IMR-90 (cell line): ENCODE data around the gene PRR5L. TPM values are rescaled to one million over a fixed set of nuclear protein-coding genes. Genes with fewer than 3 reads are reported as not detected.

Source experiments
- ATAC-seq: fragments of 200-7000 bp; cut with Tn5 transposase; 2 replicates; pipeline ENCODE4 v1.9.1; 2020; ENCODE audit warnings: low read depth, mild to moderate bottlenecking, moderate library complexity
- BruUV-seq: library from RNA; stranded (reverse); fragments of 400-500 nt; replicated peaks from 2 replicates; lab custom pipeline; 2021; lab: Mats Ljungman, UMichigan
- CTCF ChIA-PET: fragments of 300-600 bp; formaldehyde crosslinking; extraction: SDS; loops from one replicate; lab custom pipeline; 2021; ENCODE audit warnings: antibody characterized with exemption; lab: Yijun Ruan, JAX
- POLR2A ChIA-PET: fragments of 300-600 bp; sonication (Branson Sonifier 250); formaldehyde crosslinking; loops from one replicate; lab custom pipeline; 2022; ENCODE audit warnings: antibody characterized with exemption; ENCODE audit not compliant: unreplicated experiment; lab: Charles Lee
- DNase-seq: peaks from one replicate; pipeline ENCODE4 v3.0.0; 2013
- H2AFZ ChIP-seq: replicated peaks from 2 replicates; pipeline ENCODE3; 2013; ENCODE audit warnings: low read length, mild to moderate bottlenecking; ENCODE audit not compliant: poor library complexity
- H2AK5ac ChIP-seq: 2 replicates; pipeline ENCODE4 v1.6.1; 2013; ENCODE audit warnings: low read depth, low read length, inconsistent platforms
- H2AK9ac ChIP-seq: replicated peaks from 2 replicates; pipeline ENCODE3; 2013; ENCODE audit warnings: mild to moderate bottlenecking, low read depth, low read length, moderate library complexity; ENCODE audit not compliant: poor library complexity
- H2BK120ac ChIP-seq: 2 replicates; pipeline ENCODE4 v1.6.1; 2013; ENCODE audit warnings: low read depth, low read length, inconsistent platforms
- H2BK15ac ChIP-seq: 3 replicates; pipeline ENCODE4 v1.6.1; 2013; ENCODE audit warnings: low read depth, low read length, inconsistent platforms
- H2BK20ac ChIP-seq: 2 replicates; pipeline ENCODE4 v1.6.1; 2013; ENCODE audit warnings: low read depth, mild to moderate bottlenecking, inconsistent platforms, low read length, moderate library complexity
- H2BK5ac ChIP-seq: 2 replicates; pipeline ENCODE4 v1.6.1; 2013; ENCODE audit warnings: mild to moderate bottlenecking, low read depth, low read length, inconsistent platforms; ENCODE audit not compliant: poor library complexity, severe bottlenecking
- H3K14ac ChIP-seq: replicated peaks from 2 replicates; pipeline ENCODE4 v1.6.1; 2013; ENCODE audit warnings: low read depth, low read length, inconsistent platforms
- H3K18ac ChIP-seq: 2 replicates; pipeline ENCODE4 v1.6.1; 2013; ENCODE audit warnings: low read depth, low read length, control low read depth
- H3K23ac ChIP-seq: 2 replicates; pipeline ENCODE4 v1.6.1; 2013; ENCODE audit warnings: low read depth, low read length, inconsistent platforms
- H3K27ac ChIP-seq: 2 replicates; pipeline ENCODE4 v1.5.1; 2013; ENCODE audit warnings: mild to moderate bottlenecking, control low read depth, low read length; ENCODE audit not compliant: insufficient read depth
- H3K27me3 ChIP-seq: 2 replicates; pipeline ENCODE4 v1.6.1; 2013; ENCODE audit warnings: low read length; ENCODE audit not compliant: control insufficient read depth, insufficient read depth
- H3K36me3 ChIP-seq: 2 replicates; pipeline ENCODE4 v1.6.1; 2013; ENCODE audit warnings: low read length, mixed read lengths; ENCODE audit not compliant: control insufficient read depth, insufficient read depth
- H3K4ac ChIP-seq: 2 replicates; pipeline ENCODE4 v1.6.1; 2013; ENCODE audit warnings: low read depth, low read length, inconsistent platforms
- H3K4me1 ChIP-seq: 2 replicates; pipeline ENCODE4 v1.6.1; 2013; ENCODE audit warnings: low read length, mixed read lengths; ENCODE audit not compliant: control insufficient read depth, insufficient read depth
- H3K4me2 ChIP-seq: 2 replicates; pipeline ENCODE4 v1.6.1; 2013; ENCODE audit warnings: low read depth, mild to moderate bottlenecking, control low read depth, low read length, moderate library complexity
- H3K4me3 ChIP-seq: 2 replicates; pipeline ENCODE4 v1.5.1; 2013; ENCODE audit warnings: low read depth, mild to moderate bottlenecking, control low read depth, low read length, moderate library complexity; ENCODE audit not compliant: insufficient read depth
- H3K56ac ChIP-seq: 2 replicates; pipeline ENCODE4 v1.6.1; 2013; ENCODE audit warnings: low read length, inconsistent platforms; ENCODE audit not compliant: insufficient read depth; ENCODE audit errors: extremely low read depth
- H3K79me1 ChIP-seq, 2 experiments: 2 replicates each; pipeline ENCODE4 v1.6.1; 2013; ENCODE audit warnings: low read length in 2 of 2, inconsistent platforms in 1 of 2, low read depth in 1 of 2
- H3K9ac ChIP-seq: 2 replicates; pipeline ENCODE4 v1.6.1; 2013; ENCODE audit warnings: low read depth, low read length, control low read depth
- H3K9me1 ChIP-seq: 2 replicates; pipeline ENCODE4 v1.6.1; 2013; ENCODE audit warnings: low read length, inconsistent platforms; ENCODE audit not compliant: insufficient read depth
- H3K9me3 ChIP-seq: 2 replicates; pipeline ENCODE4 v1.6.1; 2013; ENCODE audit warnings: low read length; ENCODE audit not compliant: control insufficient read depth, insufficient read depth
- H4K20me1 ChIP-seq: 2 replicates; pipeline ENCODE4 v1.6.1; 2013; ENCODE audit warnings: low read length, inconsistent platforms; ENCODE audit not compliant: insufficient read depth
- H4K5ac ChIP-seq: 2 replicates; pipeline ENCODE4 v1.6.1; 2013; ENCODE audit warnings: mild to moderate bottlenecking, low read depth, low read length, control low read depth
- H4K8ac ChIP-seq, 2 experiments: 2 replicates each; pipeline ENCODE4 v1.6.1; 2013; ENCODE audit warnings: low read depth in 2 of 2, low read length in 2 of 2, control low read depth in 1 of 2, inconsistent platforms in 1 of 2
- H4K91ac ChIP-seq: 2 replicates; pipeline ENCODE4 v1.6.1; 2013; ENCODE audit warnings: low read depth, low read length, inconsistent platforms; ENCODE audit not compliant: insufficient read depth
- BHLHE40 ChIP-seq: fragments of 150-350 bp; IDR thresholded peaks from 2 replicates; pipeline ENCODE4 v1.6.1; 2016; ENCODE audit warnings: mild to moderate bottlenecking, low read depth, low read length
- CEBPB ChIP-seq: IDR thresholded peaks from 2 replicates; pipeline ENCODE4 v1.6.1; 2012; ENCODE audit warnings: low read depth, low read length, improper control_type of control experiment
- CHD1 ChIP-seq: IDR thresholded peaks from 2 replicates; pipeline ENCODE4 v1.6.1; 2012; ENCODE audit warnings: low read depth, low read length, improper control_type of control experiment
- CTCF ChIP-seq: conservative IDR thresholded peaks from 2 replicates; pipeline ENCODE4 v1.5.1; 2012; ENCODE audit warnings: mild to moderate bottlenecking, low read depth, low read length, improper control_type of control experiment
- ELK1 ChIP-seq: fragments of 150-350 bp; IDR thresholded peaks from 2 replicates; pipeline ENCODE4 v1.6.1; 2016; ENCODE audit warnings: low read depth, mild to moderate bottlenecking, low read length, moderate library complexity, borderline replicate concordance
- FOS ChIP-seq: fragments of 150-350 bp; IDR thresholded peaks from 2 replicates; pipeline ENCODE4 v1.6.1; 2016; ENCODE audit warnings: low read depth, low read length
- MAFK ChIP-seq: IDR thresholded peaks from 2 replicates; pipeline ENCODE4 v1.6.1; 2012; ENCODE audit warnings: low read depth, low read length, improper control_type of control experiment
- MXI1 ChIP-seq: IDR thresholded peaks from 2 replicates; pipeline ENCODE4 v1.6.1; 2012; ENCODE audit warnings: low read depth, mild to moderate bottlenecking, low read length, moderate library complexity, borderline replicate concordance
- NFE2L2 ChIP-seq: fragments of 150-350 bp; IDR thresholded peaks from 2 replicates; pipeline ENCODE4 v1.6.1; 2016; ENCODE audit warnings: low read depth, mild to moderate bottlenecking, low read length
- POLR2A ChIP-seq: IDR thresholded peaks from 2 replicates; pipeline ENCODE4 v1.6.1; 2012; ENCODE audit warnings: mild to moderate bottlenecking, low read depth, low read length
- RAD21 ChIP-seq: IDR thresholded peaks from 2 replicates; pipeline ENCODE4 v1.6.1; 2012; ENCODE audit warnings: low read length, improper control_type of control experiment
- RCOR1 ChIP-seq: IDR thresholded peaks from 2 replicates; pipeline ENCODE4 v1.6.1; 2012; ENCODE audit warnings: mild to moderate bottlenecking, low read length, improper control_type of control experiment; ENCODE audit not compliant: insufficient replicate concordance
- RFX5 ChIP-seq: IDR thresholded peaks from 2 replicates; pipeline ENCODE4 v1.8.0; 2012; ENCODE audit warnings: low read depth, mild to moderate bottlenecking, low read length, moderate library complexity
- SMC3 ChIP-seq: fragments of 150-350 bp; IDR thresholded peaks from 2 replicates; pipeline ENCODE4 v1.6.1; 2016; ENCODE audit warnings: low read depth, mild to moderate bottlenecking, antibody characterized with exemption, low read length, moderate library complexity
- USF2 ChIP-seq: fragments of 150-350 bp; IDR thresholded peaks from 2 replicates; pipeline ENCODE4 v1.6.1; 2017; ENCODE audit warnings: mild to moderate bottlenecking, antibody characterized with exemption, low read length, low read depth
- WGBS, 2 experiments: methylation state at CpG; one replicate each; pipeline versions ENCODE4 v1.1.5 to v1.1.7; 2013; ENCODE audit warnings: missing lambda C conversion rate in 2 of 2; ENCODE audit not compliant: insufficient read length in 1 of 2; ENCODE audit errors: extremely low coverage in 2 of 2; 5-methylcytosine and 5-hydroxymethylcytosine counted together
- dilution Hi-C: fragments of 300-500 bp; cut with HindIII; formaldehyde crosslinking; loops from one replicate; pipeline ENCODE4 v1.14.3; 2018; ENCODE audit warnings: low sequenced_read_pairs; ENCODE audit not compliant: unreplicated experiment
- in situ Hi-C: fragments of 300-500 bp; cut with MboI; formaldehyde crosslinking; loops from 3 replicates; pipeline ENCODE4 v1.14.3; 2019; ENCODE audit warnings: low sequenced_read_pairs, inconsistent platforms, mixed read lengths
- intact Hi-C: fragments of 100-400 bp; cut with micrococcal nuclease; formaldehyde crosslinking; loops from 2 replicates; pipeline ENCODE4 v1.10.0; 2022
- polyA plus RNA-seq, 3 experiments: library from polyadenylated mRNA; depleted of rRNA; stranded (reverse); fragments of >200 nt; gene quantifications; 2 replicates each; pipeline ENCODE4 v1.2.3, GENCODE V29; 2012; ENCODE audit warnings: low replicate concordance in 1 of 3
- total RNA-seq: library from RNA; depleted of rRNA; stranded (reverse); fragments of >200 nt; gene quantifications from 2 replicates; pipeline ENCODE4 v1.2.3, GENCODE V29; 2012

Gene PRR5L
- total and polyA plus RNA-seq, 2 of the 4 experiments (the other 2 are of a cell fraction): 2.9 to 3.6 TPM

- intact Hi-C loops: no loop called here
- no TSS peak for BruUV-seq
- dilution Hi-C loops: no loop called here
- H2AK9ac ChIP-seq: peak overlapping the region; percentile 33
- no peak overlapping the region for H2AFZ ChIP-seq
- no peak overlapping the region for H2BK5ac ChIP-seq
- in situ Hi-C loops: no loop called here
- no peak overlapping the region for H3K4me2 ChIP-seq
- no peaks in the 10 kb centered on the region for H3K27me3 ChIP-seq
- no peak overlapping the region for H2BK20ac ChIP-seq
- H3K27ac ChIP-seq: no peak overlapping the region
- H3K79me1 ChIP-seq: no peaks in the 10 kb centered on the region
- no peak overlapping the region for H3K14ac ChIP-seq
- H4K20me1 ChIP-seq: no peaks in the 10 kb centered on the region
- no peaks in the 10 kb centered on the region for H3K9me3 ChIP-seq
- POLR2A ChIA-PET: no interaction called here
- no peak overlapping the region for H2BK120ac ChIP-seq
- H4K91ac ChIP-seq: no peak overlapping the region
- H3K18ac ChIP-seq: no peak overlapping the region
- no peak overlapping the region for H4K5ac ChIP-seq
- H3K4me1 ChIP-seq: no peaks in the 10 kb centered on the region
- ATAC-seq (no peak), DNase-seq (no peak)
- WGBS, 2 experiments: 55% methylated on average over 2 of the region's 3 CpGs; no CpG with 5 or more reads in 1 of the 2 experiments
- TF ChIP-seq SMC3 (no peak), USF2 (no peak), FOS (no peak), ELK1 (no peak), MAFK (no peak), CHD1 (no peak), MXI1 (no peak), RAD21 (no peak), CEBPB (no peak), NFE2L2 (no peak), CTCF (no peak), POLR2A (no peak), RCOR1 (no peak), BHLHE40 (no peak), RFX5 (no peak)
- no peak overlapping the region for H2BK15ac ChIP-seq
- H3K23ac ChIP-seq: no peak overlapping the region
- H3K56ac ChIP-seq: no peak overlapping the region
- CTCF ChIA-PET: interaction anchor here (1.0 kb wide), 1 partner anchor 220 kb away, joined by 4 read pairs; no protein-coding TSS in a partner anchor
- H3K9ac ChIP-seq: no peak overlapping the region
- H3K36me3 ChIP-seq: peaks cover 28% of the 10 kb centered on the region
- no peak overlapping the region for H2AK5ac ChIP-seq
- H3K9me1 ChIP-seq: peaks cover 5% of the 10 kb centered on the region; the same call in 1 of the 2 replicates
- no peak overlapping the region for H3K4me3 ChIP-seq
- no peak overlapping the region for H3K4ac ChIP-seq
- H4K8ac ChIP-seq: no peak overlapping the region
Measured at GRCh38 chr11:36273110-36273509, 23.0 kb upstream of the PRR5L start.
